Heart left ventricle (tissue), 13 donors: ENCODE measurements around the gene SRPK2.

Experiments
- POLR2A ChIP-seq, 2 donors: fragments of 450-650 bp; IDR thresholded peaks; one replicate each; pipeline ENCODE4 v1.6.1; 2017; ENCODE audit warnings: antibody characterized with exemption in 2 of 2, mild to moderate bottlenecking in 2 of 2, moderate library complexity in 2 of 2
- TF ChIP-seq, protein P1 (sequence below), 12 donors: fragments of 200-600 bp; sonication (generic) in 4 of 12; IDR thresholded peaks; one replicate each; pipeline versions ENCODE4 v1.5.0 to v1.8.0; 2018 to 2022; ENCODE audit warnings: antibody characterized with exemption in 12 of 12, mild to moderate bottlenecking in 5 of 12
- donor health status: ischemic (EF 13 %, LVEDD 7.1; RV severe dilation, severe dysfunction).
- donor health status: DM: no; HTN: yes; CAD: no.
- donor health status: DM: no; HTN: no; CAD: no.
- donor health status: ischemic (EF 25% LVEDD 6.9; RV normal size, moderate dysfunction).
- donor health status: ischemic (EF 25% LVEDD 5.7; RV mildly dilated, moderate dysfunction).
- donor health status: ischemic (EF 35%, LVEDD 5.7; RV mildly dilated, moderate dysfunction).
- donor health status: nonischemic (EF 11% LVEDD 7.7; RV severe dilation, severe dysfunction).
- donor health status: DM: yes; HTN: yes; CAD: no.
- donor health status: PGD.
- donor health status: ischemic (EF 29% LVEDD 5.4; RV normal size, mild dysfunction).
- donor health status: nonischemic (EF 23%, LVEDD 6.1; RV moderate dilation, normal function).

- no peak for TF ChIP-seq POLR2A (IDR thresholded peaks at IDR 0.05)
- TF ChIP-seq, protein P1, sequence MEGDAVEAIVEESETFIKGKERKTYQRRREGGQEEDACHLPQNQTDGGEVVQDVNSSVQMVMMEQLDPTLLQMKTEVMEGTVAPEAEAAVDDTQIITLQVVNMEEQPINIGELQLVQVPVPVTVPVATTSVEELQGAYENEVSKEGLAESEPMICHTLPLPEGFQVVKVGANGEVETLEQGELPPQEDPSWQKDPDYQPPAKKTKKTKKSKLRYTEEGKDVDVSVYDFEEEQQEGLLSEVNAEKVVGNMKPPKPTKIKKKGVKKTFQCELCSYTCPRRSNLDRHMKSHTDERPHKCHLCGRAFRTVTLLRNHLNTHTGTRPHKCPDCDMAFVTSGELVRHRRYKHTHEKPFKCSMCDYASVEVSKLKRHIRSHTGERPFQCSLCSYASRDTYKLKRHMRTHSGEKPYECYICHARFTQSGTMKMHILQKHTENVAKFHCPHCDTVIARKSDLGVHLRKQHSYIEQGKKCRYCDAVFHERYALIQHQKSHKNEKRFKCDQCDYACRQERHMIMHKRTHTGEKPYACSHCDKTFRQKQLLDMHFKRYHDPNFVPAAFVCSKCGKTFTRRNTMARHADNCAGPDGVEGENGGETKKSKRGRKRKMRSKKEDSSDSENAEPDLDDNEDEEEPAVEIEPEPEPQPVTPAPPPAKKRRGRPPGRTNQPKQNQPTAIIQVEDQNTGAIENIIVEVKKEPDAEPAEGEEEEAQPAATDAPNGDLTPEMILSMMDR (IDR thresholded peaks at IDR 0.05): no peak
Measured at GRCh38 chr7:105131033-105131656, 257.6 kb downstream of the SRPK2 start.
